ENCODE measurements around the gene TXNRD1.

Gene TXNRD1

GRCh38 chr12:104353012-104353981, 137.7 kb downstream of the TXNRD1 start:
- no peak for DNase-seq

GRCh38 chr12:104354167-104354867, 138.7 kb downstream of the TXNRD1 start:
- DNase-seq, result no peak

GRCh38 chr12:104354868-104355570, 139.4 kb downstream of the TXNRD1 start:
- no peak for DNase-seq

GRCh38 chr12:104355630-104356029, 140.1 kb downstream of the TXNRD1 start:
- DNase-seq, result no peak

- DNase-seq, result no peak
Measured at GRCh38 chr12:104356231-104357115, 140.9 kb downstream of the TXNRD1 start.

- DNase-seq, result no peak
Measured at GRCh38 chr12:104357421-104357952, 141.9 kb downstream of the TXNRD1 start.

- DNase-seq, result peak; percentile 66
Measured at GRCh38 chr12:104358353-104359003, 142.9 kb downstream of the TXNRD1 start.

- DNase-seq, result no peak
Measured at GRCh38 chr12:104359216-104359615, 143.6 kb downstream of the TXNRD1 start.

- DNase-seq, result no peak
Measured at GRCh38 chr12:104360157-104360556, 144.6 kb downstream of the TXNRD1 start.

- DNase-seq, result no peak
Measured at GRCh38 chr12:104360983-104361707, 145.6 kb downstream of the TXNRD1 start.

- no peak for DNase-seq
Measured at GRCh38 chr12:104365921-104366410, 150.4 kb downstream of the TXNRD1 start.

- no peak for DNase-seq
Measured at GRCh38 chr12:104369708-104370107, 154.1 kb downstream of the TXNRD1 start.

GRCh38 chr12:104371043-104371870, 155.7 kb downstream of the TXNRD1 start:
- DNase-seq, result no peak

GRCh38 chr12:104372061-104372720, 156.6 kb downstream of the TXNRD1 start:
- DNase-seq, result peak; percentile 24

GRCh38 chr12:104372721-104373335, 157.2 kb downstream of the TXNRD1 start:
- DNase-seq, result no peak

- no peak for DNase-seq
Measured at GRCh38 chr12:104374071-104374470, 158.5 kb downstream of the TXNRD1 start.

GRCh38 chr12:104374806-104375205, 159.2 kb downstream of the TXNRD1 start:
- DNase-seq, result no peak

- no peak for DNase-seq
Measured at GRCh38 chr12:104375775-104376174, 160.2 kb downstream of the TXNRD1 start.

All from activated T-cell treated with anti-CD3 and anti-CD28 coated beads, Interleukin-2, amount 50 U/mL, for 1 hour (primary cell).